ENCODE data around the gene LKAAEAR1.
"Not testable (repeated sequence)": the region's sequence is repeated elsewhere in the genome, so short reads cannot be mapped to it uniquely, and the experiment has no call there.

Gene LKAAEAR1

GRCh38 chr20:64083804-64084684 lies at the start of gene LKAAEAR1:
Gene LKAAEAR1 (minus strand): TSS chr20:64084398. CDS start chr20:64084219, 179 bp downstream.
- no peak for DNase-seq (ENCODE audit: low read depth)

GRCh38 chr20:64131406-64131805 lies 47.2 kb upstream of the LKAAEAR1 start:
- DNase-seq (ENCODE audit: low read depth), result no peak

GRCh38 chr20:64130876-64131275 lies 46.7 kb upstream of the LKAAEAR1 start:
- no peak for DNase-seq (ENCODE audit: low read depth)

- DNase-seq (ENCODE audit: low read depth), result no peak
These were observed 46.1 kb upstream of the LKAAEAR1 start for GRCh38 chr20:64130271-64130670.

GRCh38 chr20:64129146-64129782 lies 45.1 kb upstream of the LKAAEAR1 start:
- no peak for DNase-seq (ENCODE audit: low read depth)

- not testable (repeated sequence) for DNase-seq (ENCODE audit: low read depth)
These were observed 39.3 kb upstream of the LKAAEAR1 start for GRCh38 chr20:64123517-64123916.

- DNase-seq (ENCODE audit: low read depth), result not testable (repeated sequence)
These were observed 38.7 kb upstream of the LKAAEAR1 start for GRCh38 chr20:64122927-64123326.

- DNase-seq (ENCODE audit: low read depth), result no peak
These were observed 37.4 kb upstream of the LKAAEAR1 start for GRCh38 chr20:64121586-64121985.

GRCh38 chr20:64119681-64120341 lies 35.6 kb upstream of the LKAAEAR1 start:
- no peak for DNase-seq (ENCODE audit: low read depth)

GRCh38 chr20:64119301-64119680 lies 35.1 kb upstream of the LKAAEAR1 start:
- no peak for DNase-seq (ENCODE audit: low read depth)

- not testable (repeated sequence) for DNase-seq (ENCODE audit: low read depth)
These were observed 33.2 kb upstream of the LKAAEAR1 start for GRCh38 chr20:64117432-64117777.

GRCh38 chr20:64116541-64117431 lies 32.6 kb upstream of the LKAAEAR1 start:
- no peak for DNase-seq (ENCODE audit: low read depth)

GRCh38 chr20:64116016-64116415 lies 31.8 kb upstream of the LKAAEAR1 start:
- no peak for DNase-seq (ENCODE audit: low read depth)

GRCh38 chr20:64115171-64115911 lies 31.1 kb upstream of the LKAAEAR1 start:
- DNase-seq (ENCODE audit: low read depth), result no peak

- DNase-seq (ENCODE audit: low read depth), result no peak
These were observed 30.3 kb upstream of the LKAAEAR1 start for GRCh38 chr20:64114356-64114971.

GRCh38 chr20:64113796-64114355 lies 29.7 kb upstream of the LKAAEAR1 start:
- no peak for DNase-seq (ENCODE audit: low read depth)

GRCh38 chr20:64113444-64113775 lies 29.2 kb upstream of the LKAAEAR1 start:
- DNase-seq (ENCODE audit: low read depth), result no peak

- no peak for DNase-seq (ENCODE audit: low read depth)
These were observed 28.7 kb upstream of the LKAAEAR1 start for GRCh38 chr20:64112691-64113443.

GRCh38 chr20:64111841-64112641 lies 27.8 kb upstream of the LKAAEAR1 start:
- no peak for DNase-seq (ENCODE audit: low read depth)

All from stimulated activated CD8-positive, alpha-beta memory T cell treated with anti-CD3 and anti-CD28 coated beads, Interleukin-15, amount 100 ng/mL, for 1 hour (primary cell).